Measurements from ENCODE around the gene UBE2E1.
"Not testable (repeated sequence)": the region's sequence is repeated elsewhere in the genome, so short reads cannot be mapped to it uniquely, and the experiment has no call there.

UBE2E1 gene

GRCh38 chr3:23822559-23822958, 16.8 kb downstream of the UBE2E1 start:
- DNase-seq: no peak

- DNase-seq: no peak
Observed at GRCh38 chr3:23823620-23824019, 17.9 kb downstream of the UBE2E1 start.

- no peak for DNase-seq
Observed at GRCh38 chr3:23824699-23825444, 19.1 kb downstream of the UBE2E1 start.

GRCh38 chr3:23825802-23826201, 20.0 kb downstream of the UBE2E1 start:
- DNase-seq: no peak

GRCh38 chr3:23826382-23827064, 20.8 kb downstream of the UBE2E1 start:
- no peak for DNase-seq

- no peak for DNase-seq
Observed at GRCh38 chr3:23829242-23829934, 23.6 kb downstream of the UBE2E1 start.

GRCh38 chr3:23830869-23831484, 25.2 kb downstream of the UBE2E1 start:
- no peak for DNase-seq

GRCh38 chr3:23831517-23832394, 26.0 kb downstream of the UBE2E1 start:
- no peak for DNase-seq

GRCh38 chr3:23832523-23832922, 26.8 kb downstream of the UBE2E1 start:
- no peak for DNase-seq

GRCh38 chr3:23834082-23834870, 28.5 kb downstream of the UBE2E1 start:
- no peak for DNase-seq

- no peak for DNase-seq
Observed at GRCh38 chr3:23835087-23835486, 29.3 kb downstream of the UBE2E1 start.

GRCh38 chr3:23835802-23836201, 30.0 kb downstream of the UBE2E1 start:
- no peak for DNase-seq

GRCh38 chr3:23836536-23837230, 30.9 kb downstream of the UBE2E1 start:
- no peak for DNase-seq

- DNase-seq: no peak
Observed at GRCh38 chr3:23837286-23837685, 31.5 kb downstream of the UBE2E1 start.

GRCh38 chr3:23837691-23838090, 31.9 kb downstream of the UBE2E1 start:
- no peak for DNase-seq

- no peak for DNase-seq
Observed at GRCh38 chr3:23840521-23840920, 34.8 kb downstream of the UBE2E1 start.

GRCh38 chr3:23843869-23844268, 38.1 kb downstream of the UBE2E1 start:
- DNase-seq: no peak

- no peak for DNase-seq
Observed at GRCh38 chr3:23845326-23846216, 39.8 kb downstream of the UBE2E1 start.

- not testable (repeated sequence) for DNase-seq
Observed at GRCh38 chr3:23849462-23849861, 43.7 kb downstream of the UBE2E1 start.

GRCh38 chr3:23856286-23856685, 50.5 kb downstream of the UBE2E1 start:
- no peak for DNase-seq
